NCI-H1092 (cell line): ENCODE results near the gene MAP3K5.

Source experiments
- DNase-seq: peaks from one replicate; lab custom pipeline; 2025; lab: John Stamatoyannopoulos, UW

Gene MAP3K5

DNA sequence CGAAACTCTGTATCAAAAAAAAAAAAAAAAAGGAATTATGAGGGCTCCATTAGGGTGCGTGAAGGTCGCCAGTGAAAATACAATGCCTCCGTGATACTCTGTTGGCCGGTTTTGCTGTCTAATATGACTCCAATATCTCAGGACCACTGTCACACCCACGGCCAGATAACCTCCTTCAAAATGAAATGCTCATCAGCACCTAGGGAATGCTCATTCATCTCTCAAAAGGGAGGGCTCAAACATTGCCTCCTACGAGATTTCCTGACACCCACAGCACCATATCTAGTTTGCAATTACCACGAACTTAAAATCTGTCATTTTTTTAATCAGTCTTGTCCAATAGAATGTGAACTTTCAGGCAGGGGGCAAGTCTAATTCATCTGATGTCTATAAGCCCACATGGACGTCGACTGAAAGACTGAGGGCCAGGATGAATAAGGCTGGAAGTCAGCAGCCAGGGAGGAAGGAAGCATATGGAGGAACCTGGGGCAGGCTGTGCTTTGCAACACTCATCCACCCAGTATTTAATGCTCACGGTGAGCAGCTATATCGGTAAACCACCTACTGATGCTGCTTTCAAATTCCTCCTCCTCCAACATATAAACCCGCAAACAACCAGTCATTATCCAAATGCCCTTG is 42.8 kb downstream of the MAP3K5 start:
- no peak for DNase-seq

DNA sequence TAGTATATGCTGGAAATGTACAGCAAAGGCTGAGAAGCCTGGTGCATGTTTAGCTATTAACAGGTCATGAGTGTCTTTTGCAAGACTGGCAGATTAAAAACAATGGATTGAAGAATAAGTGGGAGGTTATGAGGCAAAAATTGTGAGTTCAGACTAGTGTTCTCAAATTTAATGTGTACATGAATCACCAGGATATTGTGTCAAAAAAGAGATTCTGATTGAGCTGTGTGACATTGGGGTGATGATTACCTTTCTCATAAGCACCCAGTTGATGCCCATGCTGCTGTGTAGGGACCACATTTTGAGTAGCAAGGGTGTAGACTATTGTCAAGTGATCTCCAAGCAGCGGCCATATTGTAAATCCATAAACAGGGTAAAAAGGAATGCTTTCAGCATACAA is 44.8 kb downstream of the MAP3K5 start:
- DNase-seq: no peak

DNA sequence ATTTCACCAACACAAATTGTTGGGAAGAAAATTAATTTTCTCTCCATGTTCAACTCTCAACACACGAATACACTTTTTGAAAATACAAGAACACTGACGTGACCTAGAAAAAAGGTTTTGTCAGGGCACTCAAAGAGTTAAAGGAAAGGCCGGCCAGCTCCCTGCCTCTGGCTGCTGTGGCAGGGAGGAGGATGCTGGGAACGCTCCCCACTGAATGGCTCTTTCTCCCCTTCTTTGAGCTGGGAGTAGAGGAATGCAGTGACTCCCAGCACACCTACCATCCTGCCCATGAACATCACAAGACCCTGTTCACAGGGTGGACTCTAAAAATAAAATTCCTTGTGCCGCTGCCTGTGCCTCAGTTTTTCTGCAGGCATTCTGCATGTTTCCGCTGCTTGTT is 47.0 kb downstream of the MAP3K5 start:
- no peak for DNase-seq

DNA sequence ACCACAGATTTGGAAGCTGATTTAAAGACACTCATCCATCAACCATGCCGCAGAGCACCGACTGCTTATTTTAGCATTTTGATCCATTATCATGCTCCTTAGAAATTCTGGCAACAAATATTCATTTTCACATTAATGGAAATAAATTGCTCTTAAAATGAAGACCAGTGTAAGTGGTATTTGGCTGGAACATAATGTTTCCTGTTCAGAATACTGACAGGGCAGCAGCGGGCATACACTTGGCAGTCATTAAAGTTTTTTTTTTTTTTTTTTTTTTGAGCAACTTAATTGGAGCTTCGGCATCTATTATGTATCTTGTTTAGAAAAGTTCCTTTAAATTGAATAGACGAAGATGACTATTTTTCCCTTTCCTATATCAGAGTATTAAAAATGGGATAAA is 47.4 kb downstream of the MAP3K5 start:
- DNase-seq: no peak

DNA sequence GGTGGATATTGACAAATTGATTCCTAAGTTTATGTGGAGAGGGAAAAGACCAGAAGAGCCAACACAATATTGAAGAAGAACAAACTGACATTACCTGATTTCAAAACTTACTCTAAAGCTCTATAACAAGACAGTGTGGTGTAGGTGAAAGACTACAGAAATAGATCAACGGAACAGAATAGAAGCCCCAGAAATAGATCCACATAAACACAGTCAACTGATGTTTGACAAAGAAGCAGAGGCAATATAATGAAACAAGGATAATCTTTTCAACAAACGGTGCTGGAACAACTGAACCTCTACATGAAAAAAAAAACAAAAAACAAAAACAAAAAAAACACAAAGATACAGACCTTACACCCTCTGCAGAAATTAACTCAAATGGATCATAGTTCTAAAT is 50.2 kb downstream of the MAP3K5 start:
- no peak for DNase-seq

DNA sequence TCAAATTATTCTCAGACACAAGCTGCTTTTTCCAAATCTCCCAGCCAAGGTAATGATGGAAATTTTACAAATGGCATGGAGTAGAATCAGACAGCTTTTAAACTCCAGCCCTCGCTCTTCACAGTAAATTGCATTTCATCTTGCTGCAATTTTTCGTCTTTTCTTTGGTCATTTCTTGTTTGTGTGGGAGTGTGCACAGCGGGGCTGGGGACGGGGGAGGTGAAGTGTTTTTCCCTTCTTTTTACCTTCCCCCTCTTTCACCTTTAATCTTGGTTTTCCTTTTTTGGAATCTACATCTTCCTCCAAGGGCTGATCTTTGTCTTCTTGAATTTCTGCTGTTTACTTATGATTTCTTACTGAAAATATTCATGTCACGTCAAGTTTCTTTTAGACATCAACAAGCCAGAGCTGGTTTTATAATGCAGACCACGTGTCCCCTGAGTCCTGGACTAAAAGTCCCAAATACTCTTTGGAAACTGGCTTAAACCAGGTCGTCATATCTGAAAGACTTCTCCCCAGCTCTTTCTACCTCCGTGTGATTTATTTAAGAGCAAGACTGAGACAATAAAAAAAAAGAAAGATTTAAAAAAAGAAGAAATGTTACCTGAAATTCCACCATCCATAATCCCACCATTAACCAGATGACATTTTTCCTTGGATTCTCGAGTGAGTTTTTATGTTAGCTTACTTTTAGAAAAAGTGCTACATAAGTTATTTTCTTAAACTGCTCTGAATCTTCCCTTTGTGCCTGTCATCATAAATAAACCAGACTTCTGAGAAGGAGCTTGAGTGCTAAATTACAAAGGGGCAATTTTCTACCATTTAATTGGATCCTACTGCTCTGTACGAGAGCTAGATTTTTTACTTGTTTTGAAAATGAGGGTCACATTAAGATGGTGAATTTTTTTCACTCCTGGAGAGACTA is 52.0 kb downstream of the MAP3K5 start:
- no peak for DNase-seq

DNA sequence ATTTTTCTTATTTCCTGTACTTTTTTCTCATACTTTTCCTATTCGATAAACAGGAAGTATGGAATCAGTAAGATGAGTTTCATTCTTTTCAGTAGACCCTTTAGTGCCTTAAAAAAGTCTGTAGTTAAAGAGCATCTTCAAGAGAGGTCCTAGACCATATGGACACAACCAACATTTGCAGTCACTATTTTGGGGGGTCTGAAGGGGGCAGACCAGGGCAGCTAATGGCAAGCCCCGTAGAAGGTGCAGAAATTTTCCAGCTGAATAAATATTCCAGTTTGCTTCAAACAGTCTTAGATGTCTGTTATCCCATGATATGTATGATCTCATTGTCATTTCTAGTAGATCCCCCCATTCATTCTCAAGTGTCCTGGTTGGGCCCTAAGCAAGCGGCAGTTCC is 52.8 kb downstream of the MAP3K5 start:
- DNase-seq: no peak

DNA sequence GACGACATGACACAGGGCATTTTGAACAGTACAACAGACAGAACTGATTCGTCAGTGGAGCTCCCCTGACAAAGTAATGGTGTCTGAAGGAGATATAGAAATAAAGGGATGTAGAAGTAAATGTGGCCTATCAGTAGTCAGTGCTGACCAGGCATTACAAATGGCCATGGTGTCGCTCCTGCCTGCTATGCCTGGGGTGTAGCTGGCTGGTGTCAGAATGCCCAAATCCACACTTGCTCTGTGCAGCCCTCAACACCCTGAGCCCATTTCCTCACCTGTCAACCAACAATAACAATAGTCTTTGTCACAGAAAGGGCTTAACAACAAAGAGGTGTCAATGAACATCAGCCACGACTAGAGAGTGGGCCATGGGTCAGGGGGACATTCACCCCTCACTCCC is 53.2 kb downstream of the MAP3K5 start:
- DNase-seq: no peak

DNA sequence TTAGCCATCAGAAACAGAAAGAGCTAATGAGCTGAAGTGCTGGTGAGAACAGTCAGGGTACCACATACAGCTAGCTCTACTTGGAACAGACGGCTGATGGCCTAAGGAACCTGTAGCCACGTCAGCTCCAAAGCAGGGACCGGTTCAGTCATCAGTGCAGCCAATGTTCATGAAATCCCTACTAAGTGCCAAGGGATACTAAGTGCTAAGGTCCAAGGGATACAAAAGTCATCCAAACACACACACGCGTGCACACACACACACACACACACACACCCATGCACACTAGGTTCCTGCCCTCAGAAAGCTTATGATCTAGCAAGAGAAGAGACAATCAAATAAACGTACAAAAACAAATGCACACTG is 53.6 kb downstream of the MAP3K5 start:
- no peak for DNase-seq

DNA sequence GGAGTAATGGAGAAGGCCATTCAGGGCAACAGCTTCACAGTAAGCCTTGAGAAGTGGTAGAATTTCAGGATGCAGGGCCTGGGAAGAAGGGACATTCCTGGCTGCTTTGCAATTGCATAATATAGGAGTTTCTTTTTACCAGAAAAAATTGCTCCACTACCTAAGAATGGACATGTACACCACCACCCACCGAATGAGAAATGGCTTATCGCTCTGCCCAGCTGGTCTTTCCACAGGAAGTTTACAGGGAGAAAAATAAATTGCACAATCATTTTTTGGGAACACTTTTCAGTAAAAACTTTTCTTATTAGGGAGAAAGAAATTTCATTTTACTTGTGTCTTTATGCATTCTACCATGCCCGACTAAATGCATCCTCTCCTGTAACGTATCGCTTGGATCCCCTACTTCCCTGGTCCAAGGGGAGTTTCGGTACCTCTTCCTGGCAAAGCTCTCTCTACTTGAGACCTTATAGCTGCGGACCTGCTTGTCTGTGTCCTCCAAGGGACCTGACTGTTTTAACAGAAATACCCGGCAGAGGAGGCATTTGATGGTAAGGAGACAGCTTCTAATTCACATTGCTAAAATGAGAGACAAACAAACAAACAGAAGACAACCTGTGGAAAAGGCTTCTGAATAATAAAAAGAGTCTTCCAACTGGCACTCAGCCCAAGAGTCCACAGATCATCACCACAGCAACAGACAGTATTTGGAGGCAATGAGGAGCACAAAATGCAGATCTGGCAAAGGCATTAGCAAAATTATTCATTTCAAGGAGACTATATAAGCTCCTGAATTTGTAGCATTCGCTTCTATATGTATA is 54.2 kb downstream of the MAP3K5 start:
- DNase-seq: no peak

DNA sequence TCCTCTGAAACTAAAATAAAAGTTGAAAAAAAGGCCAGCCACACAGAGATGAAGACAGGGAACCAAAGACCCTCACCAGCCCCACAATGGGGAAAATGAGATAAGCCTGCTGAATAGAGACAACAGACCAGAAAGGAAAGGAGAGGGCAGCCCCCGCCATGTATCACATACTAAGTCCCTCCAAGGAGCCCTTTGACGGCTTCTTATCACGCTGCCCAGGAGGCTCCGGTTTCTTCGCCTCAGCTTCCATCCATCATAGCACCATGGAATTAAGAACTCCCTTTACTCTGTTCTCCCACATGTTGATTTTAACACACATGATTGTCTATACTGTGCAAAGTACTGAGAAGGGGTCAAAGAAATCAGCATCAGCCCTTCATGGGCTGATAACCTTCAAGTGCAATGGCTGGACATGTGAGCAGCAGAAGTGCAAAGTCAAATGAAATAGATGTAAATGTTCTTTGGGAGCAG is 54.9 kb downstream of the MAP3K5 start:
- DNase-seq: no peak

DNA sequence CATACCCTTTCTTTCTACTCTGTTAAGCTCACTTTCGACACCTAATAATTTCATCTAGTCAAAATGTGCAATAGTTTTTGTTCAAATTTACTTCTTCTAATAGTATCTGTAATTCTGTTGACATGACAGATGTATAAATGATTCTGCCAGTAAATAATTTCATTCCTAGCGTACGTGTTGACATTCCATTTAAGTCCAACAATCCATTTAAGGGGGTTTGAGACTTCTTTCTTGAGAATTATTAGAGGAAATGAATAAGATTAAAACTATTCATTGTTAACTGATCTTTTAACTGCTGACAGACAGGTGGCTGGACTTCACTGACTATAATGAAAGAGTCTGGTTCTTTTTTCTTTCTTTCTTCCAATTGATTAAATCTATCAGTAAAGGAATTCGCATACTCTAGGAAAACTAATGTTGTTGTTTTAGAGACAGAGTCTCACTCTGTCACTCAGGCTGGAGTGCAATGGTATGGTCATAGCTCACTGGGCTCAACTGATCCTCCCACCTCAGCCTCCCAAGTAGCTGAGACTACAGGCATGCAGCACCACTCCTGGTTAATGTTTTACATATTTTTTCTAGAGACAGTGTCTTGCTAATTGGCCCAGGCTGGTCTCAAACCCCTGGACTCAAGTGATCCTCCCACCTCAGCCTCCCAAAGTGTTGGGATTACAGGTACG is 55.9 kb downstream of the MAP3K5 start:
- no peak for DNase-seq

DNA sequence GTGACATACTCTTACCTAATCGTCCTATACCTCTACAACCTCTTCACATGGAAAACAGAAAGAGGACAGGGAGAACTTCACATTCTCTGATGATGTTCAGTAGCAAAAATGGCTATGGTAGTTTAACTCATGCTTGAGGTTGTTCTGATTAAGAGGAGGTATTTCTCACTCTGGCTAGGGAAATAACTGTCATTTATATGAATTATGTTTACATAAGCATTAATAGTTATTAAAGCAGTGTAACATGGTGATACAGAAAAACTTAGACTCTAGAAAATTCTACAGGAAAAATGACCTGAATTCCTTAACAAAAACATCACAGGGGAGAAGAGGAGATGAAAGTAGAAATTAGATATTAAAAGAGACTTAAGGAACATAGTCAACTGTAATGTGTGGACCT is 57.3 kb downstream of the MAP3K5 start:
- DNase-seq: no peak

DNA sequence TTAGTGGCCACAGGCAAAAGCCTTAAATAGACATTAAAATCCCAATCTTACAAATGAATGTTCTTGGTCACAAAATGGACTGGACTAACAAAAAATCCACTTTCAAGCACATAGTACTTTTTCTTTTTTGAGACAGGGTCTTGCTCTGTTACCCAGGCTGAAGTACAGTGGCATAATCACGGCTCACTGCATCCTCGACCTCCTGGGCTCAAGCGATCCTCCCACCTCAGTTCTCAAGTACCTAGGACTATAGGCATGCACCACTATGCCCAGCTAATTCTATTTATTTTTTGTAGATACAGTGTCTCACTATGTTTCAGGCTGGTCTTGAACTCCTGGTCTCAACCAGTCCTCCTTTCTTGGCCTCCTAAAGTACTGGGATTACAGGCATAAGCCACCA is 59.4 kb downstream of the MAP3K5 start:
- DNase-seq: no peak

DNA sequence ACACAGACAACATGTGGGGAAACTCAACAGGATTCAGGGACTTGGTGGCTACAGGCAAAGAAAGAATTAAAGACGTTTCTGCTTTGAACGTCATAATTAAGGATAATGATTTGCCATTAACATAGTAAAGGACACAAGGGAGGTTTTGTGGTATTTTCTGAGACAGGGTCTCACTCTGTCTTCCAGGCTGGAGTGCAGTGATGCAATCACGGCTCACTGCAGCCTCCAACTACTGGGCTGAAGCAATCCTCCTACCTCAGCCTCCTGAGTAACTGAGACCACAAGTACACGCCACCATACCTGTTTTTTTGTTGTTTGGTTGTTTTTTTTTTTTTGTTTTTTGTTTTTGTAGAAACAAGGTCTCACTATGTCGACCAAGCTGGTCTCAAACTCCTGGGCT is 62.4 kb downstream of the MAP3K5 start:
- DNase-seq: no peak

DNA sequence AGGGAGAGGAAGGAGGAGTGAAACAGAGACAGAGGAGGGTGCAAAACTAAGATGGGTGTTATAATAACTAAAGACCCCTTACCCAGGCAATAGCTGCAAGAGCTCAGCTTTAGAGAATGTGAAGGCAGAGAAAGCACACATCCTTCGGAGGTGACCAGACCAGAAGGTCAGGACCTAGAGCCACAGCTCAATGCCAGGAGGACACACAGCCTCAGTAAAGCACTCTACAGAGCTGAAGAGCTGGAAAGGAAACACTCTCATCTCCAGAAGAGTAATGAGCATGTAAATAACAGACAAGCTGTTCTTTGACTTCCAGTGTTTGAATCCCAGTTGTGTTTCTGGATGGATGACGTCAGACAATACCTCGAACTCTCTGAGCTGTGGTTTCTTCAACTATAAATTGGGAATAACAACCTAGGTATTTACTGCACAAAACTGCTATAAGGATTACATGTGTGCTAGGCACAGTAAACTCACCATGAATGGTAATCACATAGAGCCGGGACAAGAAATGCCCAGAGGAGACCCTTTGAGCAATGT is 63.2 kb downstream of the MAP3K5 start:
- DNase-seq: no peak

DNA sequence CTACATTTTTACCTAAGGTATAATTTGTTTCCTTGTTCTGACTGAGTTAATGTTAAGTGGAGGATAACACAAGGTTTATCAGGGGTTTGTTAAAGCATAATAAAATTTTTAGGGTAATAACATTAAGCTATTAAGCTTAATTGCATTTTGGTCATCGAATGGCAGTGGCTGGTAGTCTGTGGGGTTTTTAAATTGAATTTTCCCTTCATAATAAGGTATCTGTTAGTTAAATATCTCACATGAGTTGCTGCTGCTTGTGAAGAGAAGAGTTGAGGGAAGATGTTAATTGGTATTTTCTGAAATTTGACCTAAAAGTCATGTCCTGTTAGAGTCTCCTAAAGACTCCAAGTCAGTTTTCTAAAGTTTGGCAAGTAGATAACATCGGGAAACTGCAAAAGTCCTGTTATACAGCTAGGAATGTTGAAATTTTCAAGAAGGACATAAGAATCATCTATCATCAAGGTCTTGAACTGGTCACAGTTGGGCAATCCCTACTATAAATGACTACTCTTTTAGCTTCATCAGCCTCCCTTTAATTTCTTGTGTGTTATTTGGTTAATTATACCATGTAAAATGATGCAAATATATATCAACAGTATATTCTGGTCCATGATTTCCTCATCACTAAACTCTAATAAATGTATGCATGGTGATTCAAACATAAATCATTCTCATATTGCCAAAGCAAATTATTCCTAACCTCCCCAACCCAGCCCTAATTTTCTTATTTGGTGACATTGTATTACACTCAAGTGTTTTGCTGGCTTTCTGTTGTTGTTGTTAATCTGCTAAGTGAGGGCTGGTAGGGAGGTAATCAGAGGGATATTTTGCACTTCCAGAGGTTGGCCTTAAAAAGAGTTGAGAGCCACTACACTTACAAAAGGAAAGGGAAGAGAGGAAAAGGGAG is 64.0 kb downstream of the MAP3K5 start:
- DNase-seq: no peak

DNA sequence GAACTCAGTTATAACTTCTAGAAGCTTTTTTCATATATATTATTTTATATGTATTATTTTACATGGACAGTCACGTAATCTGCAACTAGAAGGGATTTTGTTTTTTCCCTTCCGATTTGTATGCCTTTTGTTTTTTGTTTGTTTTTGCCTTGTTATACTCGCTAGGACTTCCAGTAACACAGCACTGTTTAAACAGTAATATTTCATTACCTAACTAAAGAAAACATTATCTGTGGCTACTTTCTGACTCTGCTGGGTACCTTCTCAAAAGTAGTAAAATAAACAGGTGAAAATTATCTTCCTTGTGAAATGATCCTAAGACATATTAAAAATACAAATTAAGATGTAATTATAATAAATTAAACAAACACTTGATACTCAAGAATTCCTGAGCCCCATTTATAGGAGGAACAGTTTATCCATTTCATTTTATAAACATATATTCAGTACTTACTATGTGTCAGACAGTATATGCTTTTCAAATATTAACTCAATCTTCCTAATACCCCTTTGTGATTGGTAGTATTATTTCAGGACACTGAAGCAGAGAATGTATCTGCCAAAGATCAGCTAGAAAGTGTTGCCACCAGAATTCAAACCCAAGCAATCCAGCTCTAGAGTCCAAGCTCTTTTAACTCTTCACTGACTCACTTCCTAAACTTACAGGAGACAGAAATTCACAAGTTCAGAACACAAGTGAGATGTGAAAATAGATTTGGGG is 65.3 kb downstream of the MAP3K5 start:
- DNase-seq: no peak

DNA sequence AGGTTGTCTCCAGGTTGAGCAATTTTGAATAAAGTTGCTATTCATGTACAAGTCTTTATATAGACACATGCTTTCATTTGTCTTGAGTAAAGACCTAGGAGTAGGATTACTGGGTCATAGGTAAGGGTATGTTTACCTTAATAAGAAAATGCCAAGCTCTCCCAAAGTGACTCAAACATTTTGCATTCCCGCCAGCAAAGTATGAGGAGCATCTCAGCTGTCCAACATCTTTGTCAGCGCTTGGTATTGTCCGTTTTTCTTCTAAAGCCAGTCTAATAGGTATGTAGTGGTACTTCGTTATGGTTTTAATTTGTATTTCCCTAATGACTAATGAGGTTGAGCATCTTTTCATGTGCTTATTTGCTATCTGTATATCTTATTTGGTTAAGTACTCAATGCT is 67.2 kb downstream of the MAP3K5 start:
- no peak for DNase-seq

DNA sequence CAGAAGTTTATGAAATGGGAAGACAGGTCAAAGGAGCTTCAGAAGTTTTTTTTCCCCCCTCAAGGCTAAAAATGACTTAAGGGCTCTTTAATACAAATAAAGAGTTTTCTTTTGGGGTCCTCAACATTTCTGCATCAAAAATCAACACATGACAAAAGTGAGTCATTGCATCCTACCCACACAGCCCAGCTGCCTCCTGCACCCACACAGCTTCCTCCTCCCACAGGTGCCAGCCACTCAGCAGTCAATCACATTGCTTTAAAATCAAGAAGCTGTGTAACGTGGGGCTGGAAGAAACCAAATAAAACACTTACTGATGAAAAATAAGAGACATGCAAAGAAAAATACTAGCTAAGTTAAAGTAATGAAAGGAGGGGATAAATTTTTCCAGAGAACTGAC is 68.5 kb downstream of the MAP3K5 start:
- no peak for DNase-seq
